ENCODE data around the gene HGS. TPM values are rescaled to one million over a fixed set of nuclear protein-coding genes. Genes with fewer than 3 reads are reported as not detected.

HGS gene
- total and polyA plus RNA-seq, 2 of the 13 experiments (the other 11 are each of a cell fraction or from before 2014, with no cell fraction given), result 73.3 to 78.1 TPM

DNA sequence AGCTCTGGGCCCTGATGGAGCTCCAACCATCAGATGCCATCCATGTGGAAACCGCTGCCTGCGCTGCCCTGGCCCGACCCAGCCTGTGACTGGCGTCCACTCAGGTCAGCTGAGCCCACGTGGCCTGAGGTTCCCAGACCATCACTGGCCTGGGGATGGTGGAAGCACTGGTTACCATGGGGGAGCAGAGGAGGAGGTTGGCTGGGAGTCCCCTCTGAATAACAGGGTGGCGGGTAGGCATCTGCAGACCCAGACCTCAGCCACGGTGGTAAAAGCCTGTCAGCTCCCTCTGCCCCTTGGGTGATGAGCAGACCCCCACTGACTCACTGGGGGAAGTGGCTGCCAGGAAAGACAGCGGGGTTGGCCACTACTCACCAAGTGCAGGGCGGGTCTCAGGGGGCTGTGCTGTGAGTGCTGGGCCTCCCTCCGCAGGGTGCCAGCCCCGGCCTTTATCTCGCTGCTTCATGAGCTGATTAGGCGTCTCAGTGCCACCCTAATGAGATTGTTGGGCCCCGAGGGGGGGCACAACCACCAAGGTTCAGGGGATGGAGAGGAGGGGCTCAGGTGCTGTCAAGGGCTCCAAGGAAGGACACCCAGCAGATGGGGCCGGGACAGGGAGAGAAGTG, 27.6 kb upstream of the HGS start, which contains the start of gene PDE6G:
PDE6G (minus strand) TSS at position 425 of the 626 bp plus-strand sequence. CDS start 3,237 bp downstream, outside the sequence.
- Histone ChIP-seq H3K9ac (ENCODE audit: insufficient read depth, low read depth, low read length) (peak within 1 kb of the TSS; percentile 38; the same call in 1 of the 2 replicates), H3K36me3 (replicated peaks in 1 of 2; ENCODE audit: control insufficient read depth in 1 of 2, insufficient read depth in 2 of 2, low read length in 2 of 2) (no peaks in the 10 kb centered on the region), H3K9me3 (ENCODE audit: low read length) (no peaks in the 10 kb centered on the region), H3K4me3 (replicated peaks in 1 of 3; ENCODE audit: insufficient read depth in 1 of 3, low read depth in 2 of 3, low read length in 3 of 3) (peak within 1 kb of the TSS in 1 of 3 experiments; percentile 45; a peak in 1 of 6 replicates), H3K79me2 (ENCODE audit: insufficient read depth, low read length) (no peaks in the 10 kb centered on the region), H3K27ac (ENCODE audit: extremely low read length, insufficient read depth, low read length) (no peak within 1 kb of the TSS), H3K4me2 (ENCODE audit: low read depth, low read length) (peak within 1 kb of the TSS; percentile 45), H3K27me3 (ENCODE audit: control insufficient read depth in 1 of 2, insufficient read depth in 2 of 2, low read length in 2 of 2) (peaks cover 0 to 17% of the 10 kb centered on the region in 2 experiments; a peak in 3 of 5 replicates), H2AFZ (ENCODE audit: low read length) (no peak within 1 kb of the TSS), H4K20me1 (ENCODE audit: insufficient read depth, low read length) (no peaks in the 10 kb centered on the region), H3K4me1 (ENCODE audit: insufficient read depth, low read length) (peaks cover 77% of the 10 kb centered on the region)
- intact Hi-C loops (cut with micrococcal nuclease; ENCODE audit: unreplicated experiment), result no loop called here
- no peak for ATAC-seq
- ChIA-PET POLR2A (interaction anchor here (0.6 to 2.1 kb wide), 5 partner anchors 9 to 71 kb away, joined by 3 to 15 read pairs (median 6); partner anchors contain the start of genes CCDC137 and OXLD1), CTCF (ENCODE audit: low intra/inter-chr PET ratio, low total read pairs) (no interaction called here)
- no peak for FAIRE-seq
- DNase-seq (ENCODE audit: low spot score), result no peak
- in situ Hi-C loops (cut with HindIII; ENCODE audit: extremely low pct_ligation_motif_present, low pct_unique_long_range_greater_than_20kb), result no loop called here
- TF ChIP-seq KDM5B (CRISPR knock-in tag; IDR thresholded peaks at IDR 0.05; ENCODE audit: borderline replicate concordance) (0 out of 2 replicates have a peak, but pooled peaks have one; percentile 1), ZNF225 (CRISPR knock-in tag; IDR thresholded peaks at IDR 0.05) (0 out of 2 replicates have a peak, but pooled peaks have one; percentile 42), ZNF605 (CRISPR knock-in tag; IDR thresholded peaks at IDR 0.05) (peak; percentile 6; the same call in 1 of the 2 replicates), DBP (CRISPR knock-in tag; IDR thresholded peaks at IDR 0.05; ENCODE audit: not compliant biosample characterization) (no peak), MAFK (conservative IDR thresholded peaks at IDR 0.05 in 1 of 2, IDR thresholded peaks at IDR 0.05 in 1 of 2; ENCODE audit: low read length in 2 of 2) (no peak), ZNF337 (CRISPR knock-in tag; IDR thresholded peaks at IDR 0.05; ENCODE audit: borderline replicate concordance, low read depth) (no peak), ZNF296 (CRISPR knock-in tag; conservative IDR thresholded peaks at IDR 0.05) (0 out of 2 replicates have a peak, but pooled peaks have one; percentile 31), ZNF580 (CRISPR knock-in tag; IDR thresholded peaks at IDR 0.05; ENCODE audit: borderline replicate concordance, low read depth) (no peak), ZNF891 (CRISPR knock-in tag; IDR thresholded peaks at IDR 0.05) (0 out of 2 replicates have a peak, but pooled peaks have one; percentile 9), PHF5A (CRISPR knock-in tag; IDR thresholded peaks at IDR 0.05; ENCODE audit: low read depth, unreplicated experiment) (no peak)
- TF ChIP-seq, protein P1, sequence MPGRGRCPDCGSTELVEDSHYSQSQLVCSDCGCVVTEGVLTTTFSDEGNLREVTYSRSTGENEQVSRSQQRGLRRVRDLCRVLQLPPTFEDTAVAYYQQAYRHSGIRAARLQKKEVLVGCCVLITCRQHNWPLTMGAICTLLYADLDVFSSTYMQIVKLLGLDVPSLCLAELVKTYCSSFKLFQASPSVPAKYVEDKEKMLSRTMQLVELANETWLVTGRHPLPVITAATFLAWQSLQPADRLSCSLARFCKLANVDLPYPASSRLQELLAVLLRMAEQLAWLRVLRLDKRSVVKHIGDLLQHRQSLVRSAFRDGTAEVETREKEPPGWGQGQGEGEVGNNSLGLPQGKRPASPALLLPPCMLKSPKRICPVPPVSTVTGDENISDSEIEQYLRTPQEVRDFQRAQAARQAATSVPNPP (CRISPR knock-in tag; IDR thresholded peaks at IDR 0.05), result no peak
- TF ChIP-seq, protein P2, sequence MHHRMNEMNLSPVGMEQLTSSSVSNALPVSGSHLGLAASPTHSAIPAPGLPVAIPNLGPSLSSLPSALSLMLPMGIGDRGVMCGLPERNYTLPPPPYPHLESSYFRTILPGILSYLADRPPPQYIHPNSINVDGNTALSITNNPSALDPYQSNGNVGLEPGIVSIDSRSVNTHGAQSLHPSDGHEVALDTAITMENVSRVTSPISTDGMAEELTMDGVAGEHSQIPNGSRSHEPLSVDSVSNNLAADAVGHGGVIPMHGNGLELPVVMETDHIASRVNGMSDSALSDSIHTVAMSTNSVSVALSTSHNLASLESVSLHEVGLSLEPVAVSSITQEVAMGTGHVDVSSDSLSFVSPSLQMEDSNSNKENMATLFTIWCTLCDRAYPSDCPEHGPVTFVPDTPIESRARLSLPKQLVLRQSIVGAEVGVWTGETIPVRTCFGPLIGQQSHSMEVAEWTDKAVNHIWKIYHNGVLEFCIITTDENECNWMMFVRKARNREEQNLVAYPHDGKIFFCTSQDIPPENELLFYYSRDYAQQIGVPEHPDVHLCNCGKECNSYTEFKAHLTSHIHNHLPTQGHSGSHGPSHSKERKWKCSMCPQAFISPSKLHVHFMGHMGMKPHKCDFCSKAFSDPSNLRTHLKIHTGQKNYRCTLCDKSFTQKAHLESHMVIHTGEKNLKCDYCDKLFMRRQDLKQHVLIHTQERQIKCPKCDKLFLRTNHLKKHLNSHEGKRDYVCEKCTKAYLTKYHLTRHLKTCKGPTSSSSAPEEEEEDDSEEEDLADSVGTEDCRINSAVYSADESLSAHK (CRISPR knock-in tag; IDR thresholded peaks at IDR 0.05; ENCODE audit: borderline replicate concordance), result no peak
- BruUV-seq (replicated peaks), result no TSS peak
- 49% methylated on average over 5 of the region's 15 CpGs for WGBS (ENCODE audit: low lambda C conversion rate)
